Activated naive CD8-positive, alpha-beta T cell treated with anti-CD3 and anti-CD28 coated beads, Interleukin-2, amount 50 U/mL, for 16 hours (primary cell): ENCODE data around the gene INO80D.
A peak's percentile ranks its signal among the peaks of the same experiment; 100 is the strongest.
"Not testable (repeated sequence)": the region's sequence is repeated elsewhere in the genome, so short reads cannot be mapped to it uniquely, and the experiment has no call there.

Source experiments
- DNase-seq: peaks from one replicate; pipeline ENCODE4 v3.0.0-alpha.2; 2020; ENCODE audit warnings: low read depth, low spot score

Gene INO80D

DNA sequence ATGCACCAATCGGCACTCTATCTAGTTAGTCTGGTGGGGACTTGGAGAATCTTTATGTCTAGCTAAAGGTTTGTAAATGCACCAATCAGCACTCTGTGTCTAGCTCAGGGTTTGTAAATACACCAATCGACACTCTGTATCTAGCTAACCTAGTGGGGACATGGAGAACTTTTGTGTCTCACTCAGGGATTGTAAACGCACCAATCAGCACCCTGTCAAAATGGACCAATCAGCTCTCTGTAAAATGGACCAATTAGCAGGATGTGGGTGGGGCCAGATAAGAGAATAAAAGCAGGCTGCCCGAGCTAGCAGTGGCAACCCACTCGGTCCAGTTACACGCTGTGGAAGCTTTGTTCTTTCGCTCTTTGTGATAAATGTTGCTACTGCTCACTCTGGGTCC lies 108.3 kb downstream of the INO80D start:
- DNase-seq = not testable (repeated sequence)

DNA sequence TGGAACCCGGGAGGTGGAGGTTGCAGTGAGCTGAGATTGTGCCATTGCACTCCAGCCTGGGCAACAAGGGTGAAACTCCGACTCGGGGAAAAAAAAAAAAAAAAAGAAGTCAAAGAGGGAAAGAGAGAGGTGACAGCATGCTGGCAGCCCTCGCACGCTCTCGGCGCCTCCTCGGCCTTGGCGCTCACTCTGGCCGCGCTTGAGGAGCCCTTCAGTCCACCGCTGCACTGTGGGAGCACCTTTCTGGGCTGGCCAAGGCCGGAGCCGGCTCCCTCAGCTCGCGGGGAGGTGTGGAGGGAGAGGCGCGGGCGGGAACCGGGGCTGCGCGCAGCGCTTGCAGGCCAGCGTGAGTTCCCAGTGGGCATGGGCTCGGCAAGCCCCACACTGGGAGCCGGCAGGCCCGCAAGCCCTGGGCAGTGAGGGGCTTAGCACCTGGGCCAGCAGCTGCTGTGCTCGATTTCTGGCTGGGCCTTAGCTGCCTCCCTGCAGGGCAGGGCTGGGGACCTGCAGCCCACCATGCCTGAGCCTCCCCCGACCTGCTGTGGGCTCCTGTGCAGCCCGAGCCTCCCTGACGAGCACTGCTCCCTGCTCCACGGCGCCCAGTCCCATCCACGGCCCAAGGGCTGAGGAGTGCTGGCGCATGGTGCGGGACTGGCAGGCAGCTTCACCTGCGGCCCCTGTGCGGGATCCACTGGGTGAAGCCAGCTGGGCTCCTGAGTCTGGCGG lies 108.9 kb downstream of the INO80D start:
- DNase-seq = not testable (repeated sequence)

DNA sequence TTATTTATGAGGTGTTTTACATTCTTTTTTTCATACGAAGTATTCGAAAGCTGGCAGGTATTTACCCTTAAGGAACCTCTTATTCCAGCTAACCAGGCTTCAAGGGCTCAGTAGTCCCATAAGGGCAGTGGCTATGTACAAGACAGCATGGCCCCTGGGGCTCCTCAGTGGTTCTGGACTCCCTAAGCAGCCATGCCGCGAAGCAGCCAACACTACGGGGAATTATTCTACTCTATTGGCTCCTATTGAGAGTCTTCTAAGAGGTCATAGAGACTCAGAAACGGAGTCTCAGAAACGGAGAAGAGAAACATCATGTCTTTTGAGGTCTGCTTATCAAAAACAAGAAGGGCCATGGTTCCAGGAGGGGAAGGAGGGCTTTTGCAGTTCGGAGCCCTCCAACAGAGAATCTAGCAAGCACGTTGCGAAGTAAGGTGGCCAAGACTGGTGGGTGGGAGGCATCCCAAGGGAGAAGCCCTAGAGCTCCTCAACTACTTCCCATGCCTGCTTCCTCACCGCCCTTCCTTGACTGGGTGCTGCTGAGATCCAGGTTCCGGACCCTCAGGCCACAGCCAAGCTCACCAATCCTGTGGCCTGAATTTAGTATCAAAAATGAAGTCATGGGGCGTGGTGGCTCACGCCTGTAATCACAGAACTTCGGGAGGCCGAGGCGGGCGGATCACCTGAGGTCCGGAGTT lies 109.7 kb downstream of the INO80D start:
- DNase-seq = no peak

DNA sequence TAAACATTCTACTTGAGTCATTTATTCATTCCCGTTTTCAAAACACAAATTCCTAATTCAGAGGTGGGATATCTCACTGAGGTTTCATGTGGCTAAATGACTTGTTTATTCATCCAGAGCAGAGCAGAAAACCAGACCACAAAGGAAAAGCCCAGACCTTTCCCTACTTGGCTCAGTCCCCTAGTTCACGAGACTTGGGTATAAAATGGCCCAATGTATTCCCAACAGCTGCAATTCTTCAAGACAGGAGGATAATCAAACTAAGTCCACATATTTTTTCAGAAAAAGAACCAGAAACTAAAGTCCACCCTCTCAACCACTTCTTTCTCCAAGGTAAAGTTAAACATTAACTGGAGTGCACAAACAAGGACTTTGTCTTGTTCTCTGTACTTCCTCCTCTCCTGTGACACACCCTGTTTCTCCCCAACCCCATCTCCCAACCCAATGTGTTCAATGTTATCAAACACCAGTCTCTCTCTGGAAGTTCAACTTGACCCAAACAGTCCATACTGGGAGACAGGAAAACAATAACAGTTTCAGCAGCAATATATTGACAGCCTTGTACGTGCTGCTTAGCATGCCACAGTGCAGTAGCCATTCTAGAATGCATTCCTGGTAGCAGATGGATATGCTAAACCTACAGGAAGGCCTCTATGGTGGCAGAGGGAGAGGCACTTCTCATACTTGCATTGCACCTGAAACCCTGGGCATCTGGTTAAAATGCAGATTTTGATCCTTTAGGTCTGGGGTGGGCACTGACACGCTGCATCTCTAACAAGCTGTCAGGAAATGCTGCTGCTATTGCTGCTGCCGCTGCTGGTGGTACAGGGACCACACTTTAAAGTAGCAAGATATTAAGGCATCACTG lies 110.7 kb downstream of the INO80D start:
- no peak for DNase-seq

DNA sequence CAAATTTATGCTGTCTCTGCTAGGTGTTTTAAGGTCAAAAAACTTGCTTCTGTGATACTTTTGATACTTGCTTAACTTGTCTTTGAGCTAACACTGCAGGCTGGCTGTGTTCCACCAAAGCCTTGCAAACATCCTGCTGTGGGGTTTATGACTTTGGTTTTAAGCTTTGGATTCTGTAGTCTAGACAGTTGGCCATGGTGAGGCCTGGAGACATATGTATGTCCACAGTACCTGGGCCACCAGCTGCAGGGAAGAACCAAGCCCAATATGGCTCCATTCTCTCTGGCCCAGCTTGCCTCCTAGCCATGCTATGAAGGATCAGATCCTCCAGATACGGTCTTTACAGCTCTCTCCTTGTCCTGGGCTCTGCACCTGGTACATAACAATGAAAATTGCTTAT lies 113.9 kb downstream of the INO80D start:
- no peak for DNase-seq

DNA sequence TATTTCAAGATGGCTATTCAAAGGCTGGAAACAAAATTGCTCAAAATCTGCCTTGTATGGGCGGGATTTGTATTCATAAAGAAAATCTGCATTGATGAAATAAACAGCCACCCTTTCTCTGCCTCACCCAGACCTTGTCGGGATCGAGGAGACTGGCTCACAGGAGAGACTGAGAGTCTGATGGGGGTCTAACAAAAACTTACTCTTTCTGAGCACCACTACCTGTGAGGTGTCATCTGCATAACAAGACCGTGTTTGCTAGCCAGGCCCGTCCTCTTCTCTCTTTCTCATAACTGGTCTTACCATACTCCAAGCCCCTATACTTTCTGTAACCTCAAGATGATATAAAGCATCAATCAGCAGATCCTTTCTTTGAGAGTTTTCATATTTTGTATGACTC lies 115.6 kb downstream of the INO80D start:
- DNase-seq = no peak

DNA sequence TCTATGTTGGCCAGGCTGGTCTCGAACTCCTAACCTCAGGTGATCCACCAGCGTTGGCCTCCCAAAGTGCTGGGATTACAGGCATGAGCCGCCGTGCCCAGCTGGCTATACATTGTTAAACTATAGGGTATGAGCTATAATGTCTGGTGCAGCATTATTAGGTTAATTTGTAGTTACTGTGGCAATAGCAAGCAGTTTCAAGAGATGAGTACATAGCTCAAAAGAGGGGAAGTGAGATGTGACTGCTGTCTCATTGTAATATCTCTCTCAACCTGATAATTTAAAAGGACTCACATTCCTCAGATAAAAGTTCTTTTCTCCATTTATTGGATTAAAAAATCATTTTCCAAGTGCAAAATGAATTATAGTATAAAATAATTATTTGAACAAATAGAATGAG lies 116.4 kb downstream of the INO80D start:
- DNase-seq = no peak

DNA sequence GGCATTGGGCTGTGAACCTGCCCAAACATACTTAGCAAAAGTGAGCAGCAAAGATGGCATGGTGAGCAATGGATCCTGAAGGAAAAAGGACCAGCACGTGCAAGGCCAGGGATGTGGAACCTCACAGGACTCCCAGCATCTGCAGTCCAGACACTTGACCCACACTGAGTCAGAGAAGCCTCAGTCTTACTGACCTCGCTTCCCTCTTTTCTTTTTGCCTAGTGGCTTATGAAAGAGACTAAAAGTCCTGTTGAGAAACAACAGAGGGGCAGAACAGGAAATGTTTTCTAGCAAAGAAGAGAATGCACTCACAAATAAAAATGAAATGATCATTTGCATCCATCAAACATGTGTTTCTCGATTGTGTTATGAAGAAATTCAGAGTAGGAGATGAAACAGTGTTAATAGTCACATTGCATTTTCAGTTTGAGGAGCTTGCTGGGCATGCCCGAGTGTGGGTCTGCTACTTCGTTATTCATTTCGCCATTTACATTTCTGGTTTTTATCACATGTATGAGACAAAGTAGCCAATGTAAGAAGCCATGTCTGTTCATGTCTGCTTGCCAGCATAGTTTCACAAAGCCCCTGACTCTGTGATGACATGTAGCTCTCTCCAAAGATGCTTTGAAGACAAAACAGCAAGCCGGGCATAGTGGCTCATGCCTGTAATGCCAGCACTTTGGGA lies 118.4 kb downstream of the INO80D start:
- no peak for DNase-seq

DNA sequence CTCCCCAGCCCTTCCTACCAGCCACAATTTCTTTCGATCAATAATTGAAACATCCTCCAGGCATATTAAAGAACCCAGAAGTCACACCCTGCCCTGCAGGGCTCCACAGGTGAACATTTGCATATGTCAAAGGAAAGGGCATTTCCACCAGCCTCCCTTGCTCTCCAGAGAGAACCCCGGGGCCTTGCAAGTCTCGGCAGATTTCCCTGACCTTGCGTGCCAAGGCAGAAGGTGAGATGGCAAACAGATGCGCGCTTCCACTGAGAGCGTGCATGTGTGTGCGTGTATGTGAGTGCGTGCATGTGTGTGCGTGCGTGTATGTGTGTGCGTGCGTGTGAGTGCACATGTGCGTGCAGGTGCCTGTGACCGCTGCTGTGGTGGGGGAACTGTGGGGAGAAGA lies 120.3 kb downstream of the INO80D start:
- no peak for DNase-seq

DNA sequence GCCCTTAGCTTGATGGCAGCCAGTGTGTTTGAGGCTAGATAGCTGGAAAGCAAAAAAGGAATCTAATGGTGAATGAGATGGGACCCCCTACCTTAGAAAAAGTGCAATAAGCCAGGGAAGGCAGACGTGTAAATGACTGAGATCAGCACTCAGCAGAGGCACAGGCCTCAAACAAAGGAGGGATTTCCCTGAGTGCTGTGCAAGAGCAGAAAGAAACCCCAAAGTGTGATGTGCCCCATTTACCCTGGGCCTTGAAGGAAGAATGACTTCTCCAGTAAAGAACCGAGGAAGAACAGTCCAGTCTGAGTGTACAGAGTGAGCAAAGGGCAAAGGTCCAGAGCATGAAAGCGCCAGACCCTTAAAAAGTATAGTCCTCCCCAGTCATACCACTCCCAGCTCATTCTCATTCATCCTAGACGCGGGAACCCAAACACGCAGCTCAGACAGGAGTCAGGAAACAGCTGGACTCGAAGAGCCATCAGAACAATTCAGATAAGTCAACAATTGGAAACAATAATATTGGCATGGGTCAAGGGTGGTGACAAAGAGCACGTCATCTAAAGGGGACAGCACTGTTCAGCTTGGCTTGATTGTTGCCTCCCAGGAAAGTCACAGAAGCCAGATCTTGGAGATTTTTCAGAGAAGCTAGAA lies 121.7 kb downstream of the INO80D start:
- no peak for DNase-seq

DNA sequence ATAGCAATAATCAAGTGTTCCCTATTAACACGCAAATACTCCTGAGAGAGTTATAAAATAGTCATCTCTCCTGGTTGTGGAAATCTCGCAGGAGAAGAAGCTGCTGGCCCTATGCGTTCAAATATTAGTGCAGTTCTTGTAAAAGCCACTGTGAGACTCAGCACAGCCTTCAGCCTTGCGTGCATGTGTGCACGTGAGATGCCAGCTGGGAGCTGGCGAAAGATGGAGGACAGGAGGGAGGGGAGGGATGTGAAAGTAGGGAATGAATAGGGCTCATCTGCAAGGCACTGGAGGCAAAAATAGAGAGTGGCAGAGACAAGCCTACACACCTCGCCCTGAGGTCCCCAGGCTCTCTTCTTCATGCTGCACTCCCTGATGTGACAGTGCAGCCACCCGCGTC lies 126.5 kb downstream of the INO80D start:
- DNase-seq = no peak

DNA sequence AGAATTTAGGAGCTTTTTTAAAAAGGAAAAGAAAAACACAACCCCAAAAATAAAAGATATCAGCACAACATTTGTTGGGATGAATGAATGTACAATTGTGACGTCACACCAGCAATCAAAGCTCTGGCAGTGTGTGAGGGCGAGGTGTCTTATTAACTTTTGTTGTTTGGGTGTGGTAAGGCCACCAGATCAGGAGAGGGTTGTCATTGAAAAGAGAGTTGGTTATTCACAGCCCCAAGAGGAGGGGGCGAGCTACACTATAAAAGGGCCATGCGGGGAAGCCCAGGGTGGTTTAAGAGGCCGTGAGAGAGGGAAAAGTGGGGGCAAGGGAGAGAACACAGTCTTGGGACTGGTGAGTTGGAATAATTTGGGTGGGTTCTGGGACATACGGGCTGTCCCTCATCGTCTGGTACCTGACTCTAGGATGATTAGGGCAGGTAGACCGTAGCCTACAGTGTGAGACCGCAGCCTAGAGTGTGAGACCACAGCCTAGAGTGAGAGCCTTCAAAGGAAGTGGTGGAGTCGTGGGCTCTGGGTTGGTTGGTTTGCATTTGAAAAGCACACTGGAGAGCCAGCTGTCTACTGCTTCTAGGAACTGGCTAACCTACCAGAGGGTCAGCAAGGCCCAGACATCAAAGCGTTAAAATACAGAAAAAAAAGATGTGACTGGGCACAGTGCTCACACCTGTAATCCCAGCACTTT lies 128.4 kb downstream of the INO80D start:
- no peak for DNase-seq

DNA sequence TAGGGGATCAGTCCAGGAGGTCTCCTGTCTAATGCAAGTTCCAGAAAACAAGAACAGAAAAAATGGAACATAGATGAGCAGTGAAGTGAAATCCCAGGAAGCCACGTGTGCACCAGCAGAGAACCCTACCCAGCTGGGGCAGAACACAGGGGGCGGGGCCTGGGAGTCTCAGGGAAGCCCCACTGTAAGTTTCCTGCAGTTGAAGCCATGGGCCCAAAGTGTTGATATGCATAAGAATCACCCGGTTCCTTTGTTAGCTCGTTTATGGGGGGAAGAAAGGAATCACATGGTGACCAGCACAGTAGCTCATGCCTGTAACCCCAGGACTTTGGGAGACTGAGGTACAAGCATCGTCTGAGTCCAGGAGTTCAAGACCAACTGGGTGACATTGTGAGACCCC lies 131.3 kb downstream of the INO80D start:
- no peak for DNase-seq

DNA sequence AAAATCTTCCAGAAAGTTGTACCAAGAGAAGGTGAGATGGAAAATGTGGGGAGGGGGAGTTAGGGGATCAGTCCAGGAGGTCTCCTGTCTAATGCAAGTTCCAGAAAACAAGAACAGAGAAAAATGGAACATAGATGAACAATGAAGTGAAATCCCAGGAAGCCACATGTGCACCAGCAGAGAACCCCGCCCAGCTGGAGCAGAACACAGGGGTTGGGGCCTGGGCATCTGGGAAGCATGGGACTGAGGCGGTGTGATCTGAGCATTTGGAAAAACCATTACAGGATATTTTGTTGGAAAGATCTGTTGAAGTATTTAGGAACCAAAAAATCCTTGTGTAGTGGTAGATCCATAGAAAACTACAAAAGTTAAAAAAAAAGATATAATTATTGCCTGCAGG lies 133.7 kb downstream of the INO80D start:
- no peak for DNase-seq

DNA sequence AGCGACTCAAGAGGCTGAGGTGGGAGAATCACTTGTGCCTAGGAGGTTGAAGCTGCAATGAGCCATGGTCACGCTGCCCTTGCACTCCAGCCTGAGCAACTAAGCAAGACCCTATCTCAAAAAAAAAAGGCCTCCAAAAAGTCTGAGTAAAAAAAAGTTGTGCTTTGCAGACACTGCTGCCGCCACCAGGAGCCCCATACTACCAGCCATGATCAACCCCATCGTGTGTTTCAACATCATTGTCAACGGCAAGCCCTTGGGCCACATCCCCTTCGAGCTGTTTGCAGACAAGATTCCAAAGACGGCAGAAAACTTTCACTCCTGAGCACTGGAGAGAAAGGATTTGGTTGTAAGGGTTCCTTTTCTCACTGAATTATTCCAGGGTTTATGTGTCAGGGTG lies 137.1 kb downstream of the INO80D start:
- DNase-seq = no peak

DNA sequence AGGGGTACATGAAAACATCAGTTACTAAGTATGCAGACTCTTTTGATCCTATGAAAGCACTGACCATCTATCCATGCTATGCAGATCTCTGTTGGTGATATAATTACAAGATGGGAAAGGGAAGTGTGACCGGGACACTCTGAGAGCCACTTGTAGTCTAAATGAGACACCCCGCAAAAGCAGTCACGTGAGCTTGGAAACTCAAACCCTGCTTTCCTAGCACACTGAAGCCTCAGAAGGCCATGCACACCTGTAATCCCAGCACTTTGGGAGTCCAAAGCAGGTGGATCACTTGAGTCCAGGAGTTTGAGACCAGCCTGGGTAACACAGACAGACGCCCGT lies 137.5 kb downstream of the INO80D start:
- DNase-seq = no peak

DNA sequence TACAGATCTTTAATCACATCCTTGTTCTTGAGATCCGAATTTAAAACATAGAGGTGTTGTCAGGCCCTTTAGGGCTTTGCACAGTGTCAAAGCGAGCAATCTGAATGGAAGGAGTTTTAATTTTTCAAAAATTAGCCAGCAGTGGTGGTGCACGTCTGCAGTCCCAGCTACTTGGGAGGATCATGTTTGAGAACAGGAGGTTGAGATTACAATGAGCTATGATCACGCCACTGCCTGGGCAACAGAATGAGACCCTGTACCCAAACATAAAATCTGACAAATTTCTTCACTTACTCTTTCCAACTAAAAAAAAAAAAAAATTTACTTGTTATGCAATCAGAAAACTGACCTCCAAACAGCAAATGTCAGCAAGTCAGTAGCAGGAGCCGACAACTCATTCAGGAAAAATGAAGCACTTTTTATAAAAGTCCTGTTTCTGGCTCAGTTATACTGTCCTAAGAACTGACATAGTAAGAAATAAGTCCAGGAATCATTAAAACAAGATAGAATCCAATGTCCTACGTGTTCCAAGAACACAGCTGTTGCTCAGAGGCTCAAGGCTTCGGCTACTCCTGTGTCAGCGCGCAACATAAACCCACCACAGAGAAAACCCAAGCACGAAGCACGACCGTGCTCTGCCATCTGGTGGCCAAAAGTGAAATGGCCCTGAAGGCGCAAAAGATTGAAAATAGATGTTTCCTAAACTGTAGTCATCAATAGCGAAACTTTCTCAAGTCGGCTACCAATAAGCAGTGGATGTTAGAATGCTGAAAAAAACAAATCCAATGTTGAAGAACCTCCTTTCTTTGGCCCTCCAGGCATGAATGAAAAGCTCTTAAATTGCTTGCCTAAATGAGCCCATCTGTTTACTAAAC lies 138.1 kb downstream of the INO80D start:
- peak; percentile 10 for DNase-seq

DNA sequence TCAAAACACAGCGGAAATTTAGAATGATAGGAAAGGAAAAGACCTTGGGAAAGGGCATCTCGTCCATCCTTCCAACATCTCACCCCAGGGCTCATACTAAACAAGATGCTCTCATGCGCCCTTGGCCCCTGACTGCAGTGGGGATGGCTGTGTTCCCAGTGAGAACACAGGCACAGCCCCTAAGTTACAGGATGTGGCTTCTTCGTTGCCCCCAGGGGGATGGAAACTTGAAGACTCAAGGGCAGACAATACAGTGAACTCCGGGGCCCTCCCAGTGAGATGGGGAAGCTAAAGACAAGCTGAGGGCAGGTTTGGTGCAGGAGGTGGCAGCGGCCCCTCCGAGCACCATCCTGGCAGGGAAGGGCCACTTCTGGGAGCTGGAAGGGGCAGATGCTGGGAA lies 139.7 kb downstream of the INO80D start:
- DNase-seq = no peak
